ENCODE measurements around the gene SHH.

Gene SHH

DNA sequence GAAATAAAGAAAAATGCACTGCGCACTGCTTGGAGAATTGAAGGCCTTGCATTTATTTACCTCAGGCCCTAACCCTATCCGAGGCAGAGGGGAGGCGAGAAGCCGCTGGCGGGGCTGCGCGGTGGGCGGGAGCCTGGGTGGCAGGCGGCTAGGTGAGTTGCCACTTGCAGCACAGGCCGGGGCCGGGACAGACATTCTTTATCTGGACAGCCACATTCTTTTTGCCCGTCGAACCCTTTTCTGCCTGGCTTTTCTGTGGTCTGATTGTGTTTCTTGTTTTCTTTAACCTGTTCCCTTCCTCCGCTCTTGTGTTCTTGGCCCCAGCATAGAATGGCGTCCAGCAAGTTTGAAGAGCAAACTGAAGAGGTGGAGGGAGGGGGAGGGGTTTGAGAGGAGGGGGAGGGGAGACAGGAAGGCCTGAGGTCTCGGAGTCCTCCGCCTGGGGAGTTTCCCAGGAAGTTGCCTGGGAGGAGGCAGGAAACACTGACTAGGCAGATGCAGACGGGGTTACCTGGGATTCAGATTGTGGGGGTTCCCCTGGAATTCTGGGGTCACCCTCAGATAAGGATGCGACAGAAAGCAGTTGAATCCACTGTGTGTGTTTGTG lies 5.1 kb downstream of the SHH start:
- H3K27ac ChIP-seq = no peak overlapping the region
- TF ChIP-seq, protein P1, sequence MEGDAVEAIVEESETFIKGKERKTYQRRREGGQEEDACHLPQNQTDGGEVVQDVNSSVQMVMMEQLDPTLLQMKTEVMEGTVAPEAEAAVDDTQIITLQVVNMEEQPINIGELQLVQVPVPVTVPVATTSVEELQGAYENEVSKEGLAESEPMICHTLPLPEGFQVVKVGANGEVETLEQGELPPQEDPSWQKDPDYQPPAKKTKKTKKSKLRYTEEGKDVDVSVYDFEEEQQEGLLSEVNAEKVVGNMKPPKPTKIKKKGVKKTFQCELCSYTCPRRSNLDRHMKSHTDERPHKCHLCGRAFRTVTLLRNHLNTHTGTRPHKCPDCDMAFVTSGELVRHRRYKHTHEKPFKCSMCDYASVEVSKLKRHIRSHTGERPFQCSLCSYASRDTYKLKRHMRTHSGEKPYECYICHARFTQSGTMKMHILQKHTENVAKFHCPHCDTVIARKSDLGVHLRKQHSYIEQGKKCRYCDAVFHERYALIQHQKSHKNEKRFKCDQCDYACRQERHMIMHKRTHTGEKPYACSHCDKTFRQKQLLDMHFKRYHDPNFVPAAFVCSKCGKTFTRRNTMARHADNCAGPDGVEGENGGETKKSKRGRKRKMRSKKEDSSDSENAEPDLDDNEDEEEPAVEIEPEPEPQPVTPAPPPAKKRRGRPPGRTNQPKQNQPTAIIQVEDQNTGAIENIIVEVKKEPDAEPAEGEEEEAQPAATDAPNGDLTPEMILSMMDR (conservative IDR thresholded peaks at IDR 0.05) = no peak
- no peak for TF ChIP-seq ZFX (IDR thresholded peaks at IDR 0.05)

DNA sequence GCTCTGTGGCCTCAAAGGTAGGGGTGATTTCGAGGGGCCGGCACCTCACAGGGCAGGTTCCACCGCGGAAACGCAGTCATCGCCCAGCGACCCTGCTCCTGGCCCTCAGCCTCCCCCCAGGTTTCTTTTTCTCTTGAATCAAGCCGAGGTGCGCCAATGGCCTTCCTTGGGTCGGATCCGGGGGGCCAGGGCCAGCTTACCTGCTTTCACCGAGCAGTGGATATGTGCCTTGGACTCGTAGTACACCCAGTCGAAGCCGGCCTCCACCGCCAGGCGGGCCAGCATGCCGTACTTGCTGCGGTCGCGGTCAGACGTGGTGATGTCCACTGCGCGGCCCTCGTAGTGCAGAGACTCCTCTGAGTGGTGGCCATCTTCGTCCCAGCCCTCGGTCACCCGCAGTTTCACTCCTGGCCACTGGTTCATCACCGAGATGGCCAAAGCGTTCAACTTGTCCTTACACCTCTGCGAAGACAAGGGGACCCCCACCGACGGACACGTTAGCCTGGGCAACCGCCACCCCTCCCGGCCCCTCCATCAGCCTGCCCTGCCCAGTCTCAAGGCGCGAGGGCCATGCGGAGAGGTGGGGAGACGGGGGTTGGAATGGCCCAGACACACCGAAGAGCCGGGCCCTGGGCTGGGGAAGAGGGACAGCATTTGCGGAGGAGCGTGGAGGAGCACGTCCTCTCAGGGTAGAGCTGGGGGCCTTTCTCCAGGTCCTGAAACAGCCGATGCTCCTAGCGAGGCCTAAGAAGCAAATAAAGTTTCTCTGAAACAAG lies 6.0 kb downstream of the SHH start:
- H3K27ac ChIP-seq = no peak overlapping the region
- TF ChIP-seq, protein P1 (conservative IDR thresholded peaks at IDR 0.05) = no peak
- TF ChIP-seq ZFX (IDR thresholded peaks at IDR 0.05) = no peak

DNA sequence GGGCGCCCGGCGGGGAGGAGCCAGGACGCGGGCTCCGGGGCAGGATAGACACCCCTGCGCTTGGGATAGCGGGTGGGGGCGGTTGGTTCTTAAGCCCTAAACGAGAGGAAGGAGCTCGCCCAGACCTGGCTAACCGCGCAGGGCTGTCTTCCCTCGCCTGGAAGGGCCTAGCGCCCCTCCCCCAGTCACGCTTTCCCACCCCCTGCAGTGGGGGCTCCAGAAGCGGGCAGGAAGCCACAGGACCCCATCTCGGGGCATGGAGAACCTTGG lies 6.5 kb downstream of the SHH start:
- H3K27ac ChIP-seq = no peak overlapping the region; the same call in 1 of the 2 replicates
- TF ChIP-seq ZFX (IDR thresholded peaks at IDR 0.05) = no peak
- TF ChIP-seq, protein P1 (conservative IDR thresholded peaks at IDR 0.05) = no peak

DNA sequence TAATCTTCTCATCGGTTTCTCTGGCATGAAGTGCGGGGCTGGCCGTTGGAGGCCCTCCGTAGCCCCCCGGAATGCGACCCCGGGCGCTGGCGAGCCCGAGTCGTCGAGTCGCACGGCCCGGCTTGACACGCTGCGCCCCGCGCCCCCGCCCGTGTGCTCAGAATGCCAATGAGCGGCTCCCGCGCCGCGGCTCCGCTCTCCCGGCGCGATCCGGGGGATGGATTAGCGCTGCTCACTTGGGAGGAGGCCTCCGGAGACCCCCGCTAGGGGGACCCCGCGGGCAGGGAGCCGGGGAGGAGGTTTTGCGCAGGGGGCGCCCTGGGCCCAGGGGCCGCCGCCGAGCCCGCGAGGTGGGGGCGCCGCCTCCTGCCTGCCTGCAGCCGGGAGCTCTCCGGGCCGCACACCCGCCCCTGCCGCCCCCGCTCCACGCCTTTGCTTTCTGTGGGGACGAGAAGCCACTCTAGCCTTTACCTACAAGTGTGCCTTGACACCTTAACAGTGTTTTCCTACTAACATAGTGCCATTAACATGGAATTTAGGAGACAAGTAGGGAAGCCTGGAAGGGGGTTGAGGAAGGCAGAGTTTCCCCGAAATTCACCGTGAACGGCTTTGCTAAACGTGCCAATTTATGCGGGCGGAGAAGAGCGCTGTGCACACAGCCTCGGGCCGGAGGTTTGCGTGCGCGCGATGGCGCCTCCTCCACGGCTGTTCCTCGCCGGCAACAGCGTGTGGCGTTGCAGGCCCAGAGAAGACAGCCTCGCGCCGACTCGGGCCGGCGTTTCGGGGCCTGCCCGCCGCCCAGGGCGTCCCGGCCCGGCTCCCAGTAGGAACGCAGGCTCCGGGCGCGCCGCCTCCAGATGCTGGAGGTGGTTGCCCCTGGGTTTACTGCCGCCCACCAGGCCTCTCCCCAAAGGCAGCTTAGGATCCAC lies 7.1 kb downstream of the SHH start:
- H3K27ac ChIP-seq = no peak overlapping the region; the same call in 1 of the 2 replicates
- no peak; the same call in 1 of the 2 replicates for TF ChIP-seq ZFX (IDR thresholded peaks at IDR 0.05)
- TF ChIP-seq, protein P1 (conservative IDR thresholded peaks at IDR 0.05) = peak; percentile 94

DNA sequence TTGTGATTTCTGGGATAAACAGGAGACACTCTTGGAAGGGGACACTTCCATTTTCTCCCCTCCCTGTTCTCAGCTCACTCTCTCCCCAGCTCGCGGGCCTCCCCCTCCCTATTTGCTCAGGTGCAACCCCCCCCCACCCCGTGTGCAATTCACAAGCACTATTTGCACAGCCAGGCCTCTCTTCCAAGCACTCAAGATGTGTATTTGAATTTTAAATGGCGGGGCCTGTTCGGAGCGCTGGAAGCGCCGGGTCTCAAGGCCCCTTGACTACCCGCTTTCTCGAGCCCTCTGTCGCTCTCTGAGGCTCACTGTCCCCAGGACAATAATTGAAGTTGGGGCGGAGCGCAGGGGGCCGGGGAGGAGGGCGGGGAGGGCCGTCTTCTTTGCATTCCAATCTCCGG lies 7.8 kb downstream of the SHH start:
- no peak overlapping the region for H3K27ac ChIP-seq
- TF ChIP-seq ZFX (IDR thresholded peaks at IDR 0.05) = no peak
- TF ChIP-seq, protein P1 (conservative IDR thresholded peaks at IDR 0.05) = no peak

DNA sequence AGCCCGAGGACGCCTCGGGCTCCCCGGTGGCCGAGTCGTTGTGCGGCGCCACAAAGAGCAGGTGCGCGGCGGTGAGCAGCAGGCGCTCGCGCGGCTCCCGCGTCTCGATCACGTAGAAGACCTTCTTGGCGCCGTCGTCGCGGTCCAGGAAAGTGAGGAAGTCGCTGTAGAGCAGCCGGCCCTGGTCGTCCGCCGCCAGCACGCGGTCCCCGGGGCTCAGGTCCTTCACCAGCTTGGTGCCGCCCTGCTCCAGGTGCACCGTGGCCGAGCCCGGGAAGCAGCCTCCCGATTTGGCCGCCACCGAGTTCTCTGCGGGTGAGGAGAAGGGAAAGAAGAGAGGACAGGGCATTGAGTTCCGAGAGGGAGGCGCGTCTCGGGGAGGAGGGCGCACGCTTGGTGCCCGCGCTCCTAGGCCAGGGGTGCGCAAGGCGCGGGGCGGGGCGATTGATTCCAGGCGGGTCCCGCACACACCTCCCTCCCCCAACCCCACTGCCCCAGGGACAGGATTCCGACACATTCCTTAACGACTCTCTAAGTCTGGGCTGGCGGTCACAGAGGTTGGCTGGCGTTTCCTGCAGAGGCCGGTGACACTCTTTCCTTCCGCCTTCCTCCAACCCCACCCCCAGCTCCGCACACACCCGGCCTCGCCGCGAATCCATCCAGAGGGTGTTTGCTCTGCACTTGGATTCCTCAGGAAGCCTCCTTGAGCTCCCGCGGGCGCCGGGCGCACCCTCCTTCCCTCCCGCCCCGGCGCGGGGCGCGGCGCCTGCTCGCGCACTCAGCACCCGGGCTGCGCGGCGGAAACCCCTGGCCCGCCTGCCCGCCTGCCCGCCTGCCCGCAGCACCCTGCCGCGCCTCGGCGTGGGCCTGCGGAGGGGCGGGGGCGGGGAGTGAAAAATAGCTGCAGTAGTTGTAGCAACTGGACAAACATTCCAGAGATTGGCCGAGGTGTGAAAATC lies 8.6 kb downstream of the SHH start:
- H3K27ac ChIP-seq = no peak overlapping the region
- TF ChIP-seq ZFX (IDR thresholded peaks at IDR 0.05) = no peak
- TF ChIP-seq, protein P1 (conservative IDR thresholded peaks at IDR 0.05) = no peak

Measured in C4-2B (cell line).